Left ventricle myocardium inferior (tissue), 1 donor: ENCODE results near the gene CLVS2. TPM values are rescaled to one million over a fixed set of nuclear protein-coding genes. Genes with fewer than 3 reads are reported as not detected.

Experiments
- DNase-seq: peaks from one replicate; pipeline ENCODE4 v3.0.0-alpha.2; 2020
- H3K27ac ChIP-seq: fragments of 200-600 bp; replicated peaks from 2 replicates; pipeline ENCODE4 v1.8.0; 2021
- H3K27me3 ChIP-seq: fragments of 200-600 bp; 2 replicates; pipeline ENCODE4 v1.8.0; 2021; ENCODE audit warnings: low read depth
- H3K36me3 ChIP-seq: fragments of 200-600 bp; 2 replicates; pipeline ENCODE4 v1.8.0; 2021
- H3K4me1 ChIP-seq: fragments of 200-600 bp; 2 replicates; pipeline ENCODE4 v1.8.0; 2021
- H3K4me3 ChIP-seq: fragments of 200-600 bp; 2 replicates; pipeline ENCODE4 v1.8.0; 2021; ENCODE audit warnings: mild to moderate bottlenecking, moderate library complexity
- H3K9me3 ChIP-seq: fragments of 200-600 bp; replicated peaks from 2 replicates; pipeline ENCODE4 v1.8.0; 2021
- intact Hi-C: fragments of 100-400 bp; cut with micrococcal nuclease; formaldehyde crosslinking; loops from one replicate; pipeline ENCODE4 v1.11.0; 2022
- total RNA-seq: library from RNA; stranded (reverse); fragmentation: NEBNext Ultra II Directional; extraction: Animal tissue kit (Norgen Biotek cat#: 25700); gene quantifications from one replicate; pipeline ENCODE4 v1.2.1, GENCODE V29; 2021
- TF ChIP-seq, protein P1 (sequence below): fragments of 200-600 bp; IDR thresholded peaks from 2 replicates; pipeline ENCODE4 v1.8.0; 2021; ENCODE audit warnings: antibody characterized with exemption, mild to moderate bottlenecking, borderline replicate concordance
- donor health status: DM: no; HTN: yes; CAD: no; lungs with severe emphysema.

The CLVS2 gene
- total RNA-seq, 1 donor from 2014 or later, result 0.05 TPM

DNA sequence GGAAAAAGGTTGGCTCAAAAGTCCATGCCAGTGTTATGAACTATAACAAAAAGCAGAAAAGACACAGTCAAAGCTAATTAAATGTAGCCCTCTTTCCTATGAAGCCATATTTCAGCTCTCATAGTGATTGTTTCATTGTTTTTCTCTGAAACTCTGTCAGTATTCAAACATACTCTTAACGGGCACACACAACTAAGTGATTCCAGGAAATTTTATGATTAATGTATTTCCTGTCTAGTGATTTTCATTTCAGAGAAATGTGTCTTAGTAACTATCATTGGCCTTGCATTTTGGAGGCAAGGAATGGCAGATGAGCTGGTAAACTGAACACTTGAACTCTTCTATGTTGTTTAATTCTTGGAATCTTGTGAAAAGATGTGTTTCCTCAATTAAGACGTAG is 68.0 kb downstream of the CLVS2 start:
- Histone ChIP-seq H3K9me3 (no peaks in the 10 kb centered on the region), H3K36me3 (no peaks in the 10 kb centered on the region), H3K4me1 (no peaks in the 10 kb centered on the region), H3K27ac (no peak overlapping the region), H3K27me3 (no peaks in the 10 kb centered on the region), H3K4me3 (no peak overlapping the region)
- DNase-seq, result no peak
- TF ChIP-seq, protein P1, sequence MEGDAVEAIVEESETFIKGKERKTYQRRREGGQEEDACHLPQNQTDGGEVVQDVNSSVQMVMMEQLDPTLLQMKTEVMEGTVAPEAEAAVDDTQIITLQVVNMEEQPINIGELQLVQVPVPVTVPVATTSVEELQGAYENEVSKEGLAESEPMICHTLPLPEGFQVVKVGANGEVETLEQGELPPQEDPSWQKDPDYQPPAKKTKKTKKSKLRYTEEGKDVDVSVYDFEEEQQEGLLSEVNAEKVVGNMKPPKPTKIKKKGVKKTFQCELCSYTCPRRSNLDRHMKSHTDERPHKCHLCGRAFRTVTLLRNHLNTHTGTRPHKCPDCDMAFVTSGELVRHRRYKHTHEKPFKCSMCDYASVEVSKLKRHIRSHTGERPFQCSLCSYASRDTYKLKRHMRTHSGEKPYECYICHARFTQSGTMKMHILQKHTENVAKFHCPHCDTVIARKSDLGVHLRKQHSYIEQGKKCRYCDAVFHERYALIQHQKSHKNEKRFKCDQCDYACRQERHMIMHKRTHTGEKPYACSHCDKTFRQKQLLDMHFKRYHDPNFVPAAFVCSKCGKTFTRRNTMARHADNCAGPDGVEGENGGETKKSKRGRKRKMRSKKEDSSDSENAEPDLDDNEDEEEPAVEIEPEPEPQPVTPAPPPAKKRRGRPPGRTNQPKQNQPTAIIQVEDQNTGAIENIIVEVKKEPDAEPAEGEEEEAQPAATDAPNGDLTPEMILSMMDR, result no peak
- intact Hi-C loops, result no loop called here

DNA sequence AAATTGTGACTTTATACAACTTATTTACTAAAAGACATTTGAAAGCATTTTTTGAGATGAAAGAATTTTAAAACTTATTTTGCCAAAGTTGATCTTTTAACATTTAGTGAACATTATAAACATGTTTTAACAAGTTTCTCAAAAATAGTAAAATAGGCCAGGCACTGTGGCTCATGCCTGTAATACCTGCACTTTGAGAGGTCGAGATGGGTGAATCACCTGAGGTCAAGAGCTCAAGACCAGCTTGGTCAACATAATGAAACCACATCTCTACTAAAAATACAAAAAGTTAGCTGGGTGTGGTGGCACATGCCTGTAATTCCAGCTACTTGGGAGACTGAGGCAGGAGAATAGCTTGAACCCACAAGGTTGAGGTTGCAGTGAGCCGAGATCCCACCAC is 78.6 kb downstream of the CLVS2 start:
- Histone ChIP-seq H3K36me3 (no peaks in the 10 kb centered on the region), H3K4me1 (no peaks in the 10 kb centered on the region), H3K27me3 (no peaks in the 10 kb centered on the region), H3K4me3 (no peak overlapping the region), H3K9me3 (no peaks in the 10 kb centered on the region), H3K27ac (no peak overlapping the region)
- TF ChIP-seq, protein P1, result no peak
- intact Hi-C loops, result no loop called here
- DNase-seq, result no peak

DNA sequence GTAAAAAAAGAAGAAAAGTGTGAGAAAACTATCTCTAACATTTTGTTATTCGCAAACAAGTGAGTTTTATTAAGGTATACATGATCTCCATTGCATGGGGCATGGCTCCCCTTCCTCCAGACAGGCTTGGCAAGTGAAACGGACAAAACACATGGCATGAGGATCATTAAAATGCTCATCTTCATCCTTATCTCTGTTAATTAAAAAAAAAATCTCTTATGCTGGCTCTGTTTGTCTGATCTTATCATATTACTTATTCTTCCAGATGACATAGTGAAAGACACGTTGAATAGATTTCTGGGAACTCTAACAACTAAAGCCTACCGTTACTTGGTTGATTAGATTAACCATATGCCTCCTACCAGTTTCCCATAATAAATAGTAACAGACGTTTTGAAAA is 89.4 kb downstream of the CLVS2 start:
- H3K9me3 ChIP-seq, result no peaks in the 10 kb centered on the region
- intact Hi-C loops, result no loop called here
- no peaks in the 10 kb centered on the region for H3K4me1 ChIP-seq
- H3K4me3 ChIP-seq, result no peak overlapping the region
- no peaks in the 10 kb centered on the region for H3K36me3 ChIP-seq
- no peak for DNase-seq
- TF ChIP-seq, protein P1, result no peak
- no peak overlapping the region for H3K27ac ChIP-seq
- no peaks in the 10 kb centered on the region for H3K27me3 ChIP-seq

DNA sequence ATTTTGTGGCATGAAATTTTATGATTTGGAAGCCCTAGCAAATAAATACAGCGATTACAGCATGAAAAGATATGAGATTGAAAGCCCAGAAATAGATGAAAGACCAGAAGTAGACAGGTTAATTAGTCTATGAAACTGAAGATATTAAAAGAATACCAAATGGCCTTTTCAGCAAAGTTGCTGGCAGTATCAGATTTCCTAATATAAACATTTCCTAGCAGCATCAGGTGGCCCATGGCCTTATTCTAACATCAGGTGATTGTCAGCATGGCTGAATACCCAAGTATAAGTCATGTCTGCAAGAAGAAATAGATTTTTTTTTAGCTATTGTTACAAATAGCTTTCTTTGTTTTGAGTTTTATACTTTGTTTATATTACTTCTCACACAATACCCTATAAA is 93.2 kb downstream of the CLVS2 start:
- TF ChIP-seq, protein P1, result no peak
- Histone ChIP-seq H3K27me3 (no peaks in the 10 kb centered on the region), H3K27ac (no peak overlapping the region), H3K4me1 (no peaks in the 10 kb centered on the region), H3K36me3 (no peaks in the 10 kb centered on the region), H3K9me3 (no peaks in the 10 kb centered on the region), H3K4me3 (no peak overlapping the region)
- DNase-seq, result no peak
- intact Hi-C loops, result no loop called here

DNA sequence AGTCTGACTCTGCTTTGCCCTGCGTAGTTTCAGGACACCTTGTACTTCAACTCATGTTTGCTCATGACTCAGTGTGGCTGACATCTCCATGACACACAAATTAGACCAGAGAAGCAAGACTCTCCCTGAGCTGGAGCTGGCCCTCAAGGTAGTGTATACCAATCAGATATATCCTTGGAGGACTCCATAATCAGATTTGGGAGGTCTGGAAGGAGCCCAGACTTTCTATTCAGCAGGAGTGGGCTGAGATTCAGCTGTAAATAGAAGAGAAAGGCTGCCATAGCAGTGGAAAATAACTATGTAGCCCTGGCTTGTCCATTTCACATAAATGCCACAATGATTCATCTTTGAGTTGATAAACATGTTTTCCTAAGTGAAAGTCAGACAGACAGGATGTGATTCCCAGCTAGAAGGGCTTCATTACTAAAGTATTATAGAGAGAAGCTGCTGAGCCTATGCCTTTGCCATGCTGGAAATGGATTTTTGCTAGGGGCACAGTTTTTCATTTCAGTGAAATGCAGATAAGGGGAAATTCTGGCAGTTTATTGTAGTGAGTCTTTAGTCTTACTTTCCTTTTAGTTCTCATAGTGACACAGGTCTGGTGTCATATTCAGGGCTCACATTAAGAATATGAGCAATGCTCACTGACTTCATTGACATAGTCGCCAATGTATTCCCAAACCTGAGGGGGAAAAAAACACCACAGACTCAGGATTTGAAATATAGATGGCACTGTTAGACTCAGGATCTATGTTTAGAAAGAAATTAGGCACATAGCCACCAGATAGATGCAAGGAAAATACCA is 95.3 kb downstream of the CLVS2 start:
- no peak for DNase-seq
- intact Hi-C loops, result no loop called here
- H3K36me3 ChIP-seq, result no peaks in the 10 kb centered on the region
- H3K4me1 ChIP-seq, result no peaks in the 10 kb centered on the region
- TF ChIP-seq, protein P1, result no peak
- H3K27me3 ChIP-seq, result no peaks in the 10 kb centered on the region
- no peaks in the 10 kb centered on the region for H3K9me3 ChIP-seq
- H3K27ac ChIP-seq, result no peak overlapping the region
- no peak overlapping the region for H3K4me3 ChIP-seq
